ENCODE data around the gene LRRC73.
A peak's percentile ranks its signal among the peaks of the same experiment; 100 is the strongest.
"Not testable (repeated sequence)": the region's sequence is repeated elsewhere in the genome, so short reads cannot be mapped to it uniquely, and the experiment has no call there.

Gene LRRC73

DNA sequence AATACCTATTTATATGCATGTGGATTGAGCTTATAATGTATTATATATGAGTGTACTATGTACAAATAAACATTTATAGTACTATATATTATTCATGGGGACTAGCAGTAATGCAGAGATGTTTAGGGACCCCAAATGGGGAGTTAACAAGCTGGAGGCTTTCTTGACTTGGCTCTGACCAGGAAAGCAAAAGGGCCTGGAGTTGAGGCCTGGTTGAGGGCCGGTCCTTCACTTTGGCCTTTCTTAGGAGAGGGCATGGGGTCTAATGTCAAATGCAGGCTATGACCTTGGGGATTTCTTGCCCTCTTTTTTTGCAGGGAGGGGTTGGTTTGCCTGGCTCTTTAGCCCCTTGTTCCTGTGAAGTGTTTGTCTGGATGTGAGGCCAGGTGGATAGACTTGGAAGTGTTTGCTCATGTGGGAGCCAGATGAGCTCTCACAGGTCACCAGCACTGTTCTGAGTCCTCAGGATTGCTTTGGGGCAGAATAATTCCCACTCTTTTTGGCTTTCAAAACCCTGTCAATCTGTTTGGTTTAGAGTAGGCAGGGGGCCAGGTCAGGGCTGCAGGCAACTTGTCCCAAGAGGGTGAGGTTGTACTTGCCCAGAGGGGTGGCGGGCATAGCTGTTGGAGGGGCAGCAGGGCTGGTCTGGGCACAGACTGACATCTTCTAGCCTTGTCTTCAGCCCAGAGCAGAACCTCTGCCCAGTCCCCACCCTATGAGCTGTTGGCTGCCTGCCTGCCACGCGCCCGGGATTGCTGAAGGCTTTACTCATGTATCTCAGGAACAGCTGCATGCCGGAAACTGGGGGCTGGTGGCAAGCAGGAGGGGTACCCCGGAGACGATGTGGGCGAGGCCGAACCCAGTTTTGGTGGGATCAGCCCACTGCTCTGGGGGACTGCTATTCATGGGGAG is 18.1 kb downstream of the LRRC73 start:
- no peak for DNase-seq

- no peak for DNase-seq
These were observed 19.6 kb downstream of the LRRC73 start for GRCh38 chr6:43490523-43490939.

DNA sequence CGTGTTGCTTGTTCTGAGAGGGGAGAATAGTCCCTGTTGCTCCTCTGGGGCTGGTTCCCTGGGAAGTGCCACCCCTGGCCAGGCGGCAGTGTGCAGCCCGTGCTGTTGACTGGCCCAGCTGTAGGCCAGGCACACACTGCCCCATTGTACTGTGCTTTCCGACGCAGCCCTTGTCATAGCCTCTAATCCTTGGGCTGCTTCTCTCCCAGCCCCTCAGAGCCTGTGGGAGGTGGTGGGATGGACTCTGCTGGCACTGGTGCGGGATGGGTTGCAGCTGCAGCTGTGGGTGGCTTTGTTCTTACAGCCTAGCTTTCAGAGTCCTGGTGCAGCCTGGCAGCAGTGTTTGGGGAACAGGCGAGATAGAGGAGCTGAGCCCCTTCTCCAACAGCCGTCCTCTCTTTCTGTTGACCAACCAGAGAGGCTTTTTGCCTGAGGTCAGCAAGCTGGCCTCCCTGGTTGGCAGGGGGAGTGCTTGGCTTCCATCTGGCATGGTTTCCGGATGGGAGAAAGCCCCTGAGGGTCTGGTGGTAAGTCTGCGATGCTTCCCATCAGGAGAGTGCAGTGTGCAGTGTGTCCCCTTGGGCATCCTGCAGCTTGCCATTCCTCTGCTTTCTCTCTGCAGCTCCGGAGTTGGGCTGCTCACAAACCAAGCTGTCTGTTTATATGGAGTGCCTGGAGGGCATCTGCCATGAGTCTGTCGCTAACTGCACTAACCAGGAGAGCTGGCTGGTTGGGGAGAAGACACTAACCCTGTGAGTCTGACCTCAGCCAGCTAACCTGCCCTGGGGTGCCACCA is 20.7 kb downstream of the LRRC73 start:
- DNase-seq, result no peak

DNA sequence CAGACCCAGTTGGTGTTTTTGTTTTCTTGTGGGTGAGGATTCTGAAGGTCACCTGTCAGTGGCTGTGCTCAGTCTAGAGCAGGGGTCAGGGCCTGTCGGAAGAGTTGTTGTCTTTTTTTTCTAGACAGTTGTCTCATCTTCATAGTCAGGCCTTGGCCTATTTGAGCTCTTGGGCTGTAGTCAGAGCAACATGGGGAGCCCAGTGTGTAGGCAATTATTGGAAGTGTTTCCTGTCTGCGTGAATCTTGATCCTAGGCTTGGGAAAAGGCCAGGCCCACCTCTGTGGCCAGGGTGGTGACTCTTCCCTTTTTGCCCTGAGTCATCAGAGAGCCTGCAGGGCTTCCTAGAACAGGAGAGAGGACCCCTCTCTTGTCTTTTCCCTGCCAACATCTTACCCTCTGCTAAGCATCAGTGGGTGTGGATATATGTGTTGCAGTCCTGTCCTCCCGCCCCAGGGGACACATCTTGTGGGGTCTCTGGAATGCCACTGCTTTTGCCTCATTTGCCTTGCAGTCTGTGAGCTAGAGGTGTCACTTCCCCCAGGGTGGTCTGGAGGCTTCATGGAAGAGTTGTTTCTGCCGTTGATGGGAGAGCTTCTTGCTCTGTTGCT is 21.4 kb downstream of the LRRC73 start:
- no peak for DNase-seq

GRCh38 chr6:43481591-43482236 is 28.4 kb downstream of the LRRC73 start:
- DNase-seq, result no peak

DNA sequence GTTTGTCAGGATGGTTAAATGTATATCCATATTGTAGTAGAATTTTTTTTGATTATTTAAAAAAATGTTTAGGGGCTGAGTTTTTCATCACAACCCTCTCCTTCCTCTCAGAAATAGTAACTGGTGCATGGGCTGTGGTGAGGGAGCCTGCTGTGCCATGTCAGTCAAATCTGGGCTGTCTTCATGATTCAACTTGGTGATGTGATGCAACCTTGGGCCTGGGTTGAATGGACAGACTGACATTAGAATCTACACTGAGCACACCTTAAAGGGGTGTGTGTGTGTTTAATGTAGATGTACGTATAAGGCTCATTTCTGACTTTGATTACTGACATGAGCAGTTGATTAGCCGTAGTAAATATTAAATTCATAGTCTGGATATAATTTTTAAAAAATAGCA is 29.1 kb downstream of the LRRC73 start:
- DNase-seq, result no peak

DNA sequence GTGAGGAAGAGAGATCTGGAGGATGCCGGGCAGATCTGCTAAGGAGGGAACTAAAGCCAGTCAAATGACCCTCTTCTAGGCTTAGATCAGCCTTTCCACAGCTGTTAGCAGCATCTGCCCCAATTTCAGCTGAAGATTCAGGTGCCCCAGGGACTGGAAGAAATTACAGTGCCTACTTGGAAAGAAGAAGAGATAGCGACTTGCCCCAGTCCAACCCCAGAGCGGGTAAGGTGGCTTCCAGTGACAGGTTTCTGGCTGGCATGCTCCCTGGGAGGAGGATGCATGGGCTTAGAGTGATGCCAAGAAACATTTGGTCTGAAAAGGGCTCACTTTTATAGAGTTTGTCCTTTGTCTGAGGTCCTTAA is 32.2 kb downstream of the LRRC73 start:
- no peak for DNase-seq

DNA sequence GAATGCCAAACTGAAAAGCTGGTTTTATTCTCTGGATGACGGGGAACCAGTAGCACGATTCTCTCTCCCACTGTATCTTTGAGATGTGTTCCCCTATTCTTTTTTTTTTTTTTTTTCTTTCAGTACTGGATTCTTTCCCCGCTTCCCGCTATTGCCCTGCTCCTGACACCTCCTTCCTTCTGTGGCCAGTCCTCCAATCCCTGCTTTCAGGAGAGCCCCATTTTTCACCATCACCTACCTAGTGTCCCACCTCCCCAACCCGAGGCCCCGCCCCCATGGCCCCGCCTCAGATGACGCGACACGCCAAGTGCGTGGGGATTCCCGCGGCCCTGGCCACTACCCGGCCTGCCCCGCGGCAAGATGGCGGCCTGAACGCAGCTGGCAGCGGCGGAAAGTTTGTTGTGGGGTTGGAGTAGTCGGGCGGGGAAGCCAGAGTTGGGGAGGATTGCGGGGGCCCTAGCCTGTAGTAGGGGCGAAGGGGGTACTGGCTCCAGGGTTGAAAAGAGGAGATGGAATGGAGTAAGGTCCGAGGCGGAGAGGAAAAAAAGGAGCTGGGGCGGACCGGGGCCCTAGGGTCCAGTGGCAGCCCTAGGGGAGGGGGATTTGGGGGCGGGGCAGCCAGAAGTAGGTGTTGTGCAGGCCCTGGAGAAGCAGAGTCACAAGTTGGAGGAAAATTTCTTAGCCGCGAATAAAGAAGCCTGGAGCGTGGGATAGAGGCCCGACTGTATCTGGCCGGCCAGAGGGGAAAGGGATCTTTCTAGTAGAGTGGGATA is 32.7 kb downstream of the LRRC73 start, which contains the start of gene TJAP1:
TSS of gene TJAP1 (plus strand) at position 336 of the 773 bp plus-strand sequence. CDS start 21,432 bp downstream, outside the sequence.
- DNase-seq, result peak; percentile 99

- DNase-seq, result no peak
These were observed 33.4 kb downstream of the LRRC73 start for GRCh38 chr6:43476746-43477145.

- DNase-seq, result no peak
These were observed 34.6 kb downstream of the LRRC73 start for GRCh38 chr6:43475516-43475915.

- no peak for DNase-seq
These were observed 37.6 kb downstream of the LRRC73 start for GRCh38 chr6:43472515-43472914.

DNA sequence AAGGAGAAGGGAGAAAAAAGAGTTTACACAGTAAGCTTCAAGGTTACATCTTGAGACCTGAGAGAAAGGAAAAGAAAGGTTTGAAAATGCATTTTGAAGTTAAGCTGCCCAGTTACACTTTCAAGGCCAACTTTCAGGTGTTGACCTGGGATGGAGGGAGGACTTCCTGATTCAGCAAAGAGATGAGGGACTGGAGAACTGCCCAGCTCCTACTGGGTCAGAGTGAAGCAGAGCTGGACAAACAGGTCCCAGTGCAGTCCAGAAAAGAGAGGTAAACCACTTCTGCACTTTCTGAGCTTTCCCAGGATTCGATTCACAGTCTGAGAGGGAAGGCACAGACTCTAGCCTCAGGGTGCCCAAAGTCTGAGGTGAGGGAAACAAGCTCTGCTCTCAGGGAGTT is 38.7 kb downstream of the LRRC73 start:
- DNase-seq, result no peak

GRCh38 chr6:43469947-43470346 is 40.2 kb downstream of the LRRC73 start:
- no peak for DNase-seq

- no peak for DNase-seq
These were observed 41.1 kb downstream of the LRRC73 start for GRCh38 chr6:43468748-43469681.

- no peak for DNase-seq
These were observed 41.9 kb downstream of the LRRC73 start for GRCh38 chr6:43468240-43468639.

DNA sequence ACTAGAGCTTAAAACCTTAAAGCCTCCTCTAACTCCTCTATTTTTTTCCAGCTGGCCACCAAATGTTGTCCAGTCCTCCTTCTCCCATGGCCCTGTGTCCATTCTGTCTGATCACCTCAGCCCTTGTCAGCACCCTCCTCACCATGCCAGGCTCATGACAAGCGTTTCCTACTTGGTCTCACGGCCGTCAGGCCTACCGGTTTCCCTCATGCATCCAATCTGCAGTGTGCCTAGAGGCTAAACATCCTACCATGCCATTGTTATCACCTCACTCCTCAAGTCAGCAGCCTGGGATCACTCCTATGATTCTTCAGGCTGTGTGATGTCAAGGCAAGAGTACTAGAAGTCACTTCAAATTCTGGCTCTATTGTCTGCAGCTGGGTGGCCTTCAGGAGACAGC is 42.4 kb downstream of the LRRC73 start:
- no peak for DNase-seq

- not testable (repeated sequence) for DNase-seq
These were observed 42.9 kb downstream of the LRRC73 start for GRCh38 chr6:43467265-43467664.

GRCh38 chr6:43465948-43466347 is 44.2 kb downstream of the LRRC73 start:
- no peak for DNase-seq

DNA sequence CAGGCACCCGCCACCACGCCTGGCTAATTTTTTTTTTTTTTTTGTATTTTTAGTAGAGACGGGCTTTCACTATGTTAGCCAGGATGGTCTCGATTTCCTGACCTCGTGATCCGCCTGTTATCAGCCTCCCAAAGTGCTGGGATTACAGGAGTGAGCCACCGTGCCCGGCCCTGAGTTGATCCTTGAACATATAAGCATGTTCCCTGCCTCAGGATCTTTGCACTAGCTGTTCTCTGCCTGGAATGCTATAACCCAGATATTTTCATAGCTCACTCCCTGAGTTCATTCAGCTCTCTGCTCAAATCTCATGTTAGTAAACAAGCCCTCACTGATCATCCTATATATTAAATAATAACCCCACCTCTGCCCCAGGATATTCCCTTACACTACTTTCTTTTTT is 45.8 kb downstream of the LRRC73 start:
- DNase-seq, result no peak

- no peak for DNase-seq
These were observed 48.2 kb downstream of the LRRC73 start for GRCh38 chr6:43461936-43462335.

GRCh38 chr6:43460032-43460431 is 50.1 kb downstream of the LRRC73 start:
- DNase-seq, result no peak
